ENCODE measurements around the gene POP4. TPM values are rescaled to one million over a fixed set of nuclear protein-coding genes. Genes with fewer than 3 reads are reported as not detected.

POP4 gene
- total RNA-seq, 4 donors from 2014 or later = 43.7 to 57.2 (median 51.2) TPM

DNA sequence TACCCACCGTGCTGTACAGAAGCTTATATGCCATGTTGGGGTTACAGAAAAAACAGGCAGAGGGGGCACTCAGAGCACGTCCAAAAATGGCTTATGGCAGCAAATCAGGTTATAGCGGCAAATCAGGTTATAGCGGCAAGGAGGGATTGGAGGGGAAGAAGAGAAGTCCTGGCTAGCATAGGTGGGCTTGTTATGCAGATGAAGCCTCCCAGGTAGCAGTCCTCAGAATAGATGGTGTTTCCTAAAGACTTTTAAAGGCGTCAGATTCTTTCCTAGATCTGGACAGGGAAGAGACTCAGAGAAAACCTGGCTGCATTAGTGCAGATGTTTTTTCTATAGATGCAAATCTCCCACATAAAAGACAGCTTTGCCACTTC, 39.4 kb downstream of the POP4 start:
- Histone ChIP-seq H3K36me3 (no peaks in the 10 kb centered on the region), H3K4me3 (no peak overlapping the region), H3K4me1 (peaks cover 0 to 15% (median 10%) of the 10 kb centered on the region in 4 donors), H3K9me3 (no peaks in the 10 kb centered on the region), H3K27me3 (no peaks in the 10 kb centered on the region), H3K27ac (no peak overlapping the region)
- DNase-seq (ENCODE audit: low spot score in 2 of 2) = no peak
- no peak for TF ChIP-seq POLR2A (IDR thresholded peaks at IDR 0.05)
- no peak for TF ChIP-seq EP300 (IDR thresholded peaks at IDR 0.05)
- TF ChIP-seq, protein P1, sequence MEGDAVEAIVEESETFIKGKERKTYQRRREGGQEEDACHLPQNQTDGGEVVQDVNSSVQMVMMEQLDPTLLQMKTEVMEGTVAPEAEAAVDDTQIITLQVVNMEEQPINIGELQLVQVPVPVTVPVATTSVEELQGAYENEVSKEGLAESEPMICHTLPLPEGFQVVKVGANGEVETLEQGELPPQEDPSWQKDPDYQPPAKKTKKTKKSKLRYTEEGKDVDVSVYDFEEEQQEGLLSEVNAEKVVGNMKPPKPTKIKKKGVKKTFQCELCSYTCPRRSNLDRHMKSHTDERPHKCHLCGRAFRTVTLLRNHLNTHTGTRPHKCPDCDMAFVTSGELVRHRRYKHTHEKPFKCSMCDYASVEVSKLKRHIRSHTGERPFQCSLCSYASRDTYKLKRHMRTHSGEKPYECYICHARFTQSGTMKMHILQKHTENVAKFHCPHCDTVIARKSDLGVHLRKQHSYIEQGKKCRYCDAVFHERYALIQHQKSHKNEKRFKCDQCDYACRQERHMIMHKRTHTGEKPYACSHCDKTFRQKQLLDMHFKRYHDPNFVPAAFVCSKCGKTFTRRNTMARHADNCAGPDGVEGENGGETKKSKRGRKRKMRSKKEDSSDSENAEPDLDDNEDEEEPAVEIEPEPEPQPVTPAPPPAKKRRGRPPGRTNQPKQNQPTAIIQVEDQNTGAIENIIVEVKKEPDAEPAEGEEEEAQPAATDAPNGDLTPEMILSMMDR (IDR thresholded peaks at IDR 0.05) = no peak
- 38 to 41% methylated on average over 5 of the region's 5 CpGs for WGBS, 2 donors

DNA sequence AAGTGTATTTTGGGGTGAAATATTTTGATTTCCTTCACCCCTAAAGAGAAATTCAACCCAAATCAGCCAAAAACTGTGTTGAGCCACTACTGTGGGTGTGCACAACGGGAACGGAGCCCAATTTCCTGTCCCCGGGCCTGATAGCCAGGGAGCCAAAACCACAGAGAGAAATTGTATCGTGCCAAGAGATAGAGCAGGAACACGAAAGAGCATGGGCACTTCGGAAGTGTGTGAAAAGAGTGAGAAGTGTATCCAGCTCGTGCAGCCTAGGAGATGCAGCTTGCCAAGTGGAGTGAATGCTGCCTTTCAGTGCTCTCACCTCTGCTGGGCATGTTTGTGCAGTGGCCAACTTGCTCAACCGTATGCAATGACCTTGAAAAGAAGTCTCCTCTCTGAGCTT, 39.8 kb downstream of the POP4 start:
- H3K4me3 ChIP-seq = no peak overlapping the region
- DNase-seq (ENCODE audit: low spot score in 2 of 2) = no peak
- H3K9me3 ChIP-seq = no peaks in the 10 kb centered on the region
- H3K27ac ChIP-seq = no peak overlapping the region
- peaks cover 0 to 15% (median 10%) of the 10 kb centered on the region in 4 donors for H3K4me1 ChIP-seq
- TF ChIP-seq POLR2A (IDR thresholded peaks at IDR 0.05) (no peak), EP300 (IDR thresholded peaks at IDR 0.05) (no peak)
- TF ChIP-seq, protein P1 (IDR thresholded peaks at IDR 0.05) = no peak
- WGBS, 2 donors = 13 to 14% methylated on average over 8 of the region's 8 CpGs
- H3K27me3 ChIP-seq = no peaks in the 10 kb centered on the region
- no peaks in the 10 kb centered on the region for H3K36me3 ChIP-seq

DNA sequence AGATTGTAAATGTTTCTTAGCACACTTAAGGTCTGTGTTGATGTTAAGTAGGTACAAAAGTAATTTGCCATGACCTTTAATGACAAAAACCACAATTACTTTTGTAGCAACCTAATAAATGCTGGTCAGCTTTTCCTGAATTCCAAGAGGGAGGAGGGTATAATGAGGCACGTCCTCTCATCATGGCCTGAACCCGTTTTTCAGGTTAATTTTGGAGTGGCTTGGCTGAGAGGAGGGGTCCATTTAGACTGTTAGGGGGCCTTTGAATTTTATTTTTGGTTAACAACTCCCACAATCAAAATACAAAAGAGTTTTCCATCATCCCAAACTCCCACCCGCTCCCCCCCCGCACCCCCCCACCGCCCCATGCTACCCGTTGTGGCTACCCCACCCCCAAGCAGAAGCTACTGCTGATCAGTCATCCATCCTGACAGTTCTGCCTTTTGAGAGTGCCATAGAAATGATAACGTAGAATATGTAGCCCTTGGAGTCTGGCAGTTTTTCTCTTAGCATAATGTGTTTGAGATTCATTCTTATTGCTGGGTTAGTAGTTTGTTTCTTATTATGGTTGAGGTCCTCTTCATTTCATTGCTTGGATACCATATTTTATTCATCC, 44.8 kb downstream of the POP4 start:
- WGBS, 2 donors = 60% methylated on average over 7 of the region's 7 CpGs

DNA sequence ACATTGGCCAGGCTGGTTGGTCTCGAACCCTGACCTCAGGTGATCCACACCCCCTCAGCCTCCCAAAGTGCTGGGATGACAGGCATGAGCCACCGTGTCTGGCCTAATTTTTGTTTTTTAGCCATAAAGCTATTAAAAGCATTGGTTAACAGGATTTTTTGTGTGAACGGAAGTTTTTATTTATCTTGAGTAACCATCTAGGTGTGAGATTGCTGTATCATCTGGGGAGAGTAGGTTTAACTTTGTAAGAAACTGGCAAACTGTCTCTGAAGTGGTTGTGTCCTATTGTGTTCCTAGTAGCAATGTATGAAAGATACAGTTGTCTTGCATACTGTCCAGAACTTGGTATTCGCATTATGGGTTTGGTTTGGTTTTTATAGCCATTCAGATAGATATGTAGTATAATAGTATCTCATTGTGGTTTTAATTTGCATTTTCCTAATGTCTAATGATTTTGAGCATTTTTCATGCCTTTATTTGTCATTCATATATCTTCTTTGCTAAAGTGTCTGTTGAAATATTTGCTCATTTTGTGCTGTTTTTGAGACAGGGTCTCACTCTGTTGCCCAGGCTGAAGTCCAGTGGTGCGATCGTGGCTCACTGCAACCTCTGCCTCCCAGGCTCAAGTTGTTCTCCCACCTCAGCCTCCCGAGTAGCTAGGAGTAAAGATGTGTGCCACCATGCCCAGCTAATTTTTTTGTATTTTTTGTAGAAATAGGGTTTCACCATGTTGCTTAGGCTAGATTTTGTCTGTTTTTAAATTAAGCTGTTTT, 45.7 kb downstream of the POP4 start:
- Histone ChIP-seq H3K4me1 (no peaks in the 10 kb centered on the region), H3K27me3 (no peaks in the 10 kb centered on the region), H3K9me3 (peaks cover 0 to 5% (median 0%) of the 10 kb centered on the region in 4 donors), H3K27ac (no peak overlapping the region), H3K4me3 (no peak overlapping the region), H3K36me3 (no peaks in the 10 kb centered on the region)
- WGBS, 2 donors = 83 to 85% methylated on average over 7 of the region's 7 CpGs
- no peak for DNase-seq (ENCODE audit: low spot score in 2 of 2)
- TF ChIP-seq, protein P1 (IDR thresholded peaks at IDR 0.05) = no peak
- TF ChIP-seq EP300 (IDR thresholded peaks at IDR 0.05) (no peak), POLR2A (IDR thresholded peaks at IDR 0.05) (no peak)

More for the DNA sequence above, 44.8 kb downstream of the POP4 start:
- Histone ChIP-seq H3K4me3 (no peak overlapping the region), H3K27ac (no peak overlapping the region), H3K4me1 (peaks cover 0 to 5% (median 2%) of the 10 kb centered on the region in 4 donors), H3K27me3 (no peaks in the 10 kb centered on the region), H3K36me3 (no peaks in the 10 kb centered on the region), H3K9me3 (peaks cover 0 to 5% (median 0%) of the 10 kb centered on the region in 4 donors)
- TF ChIP-seq POLR2A (IDR thresholded peaks at IDR 0.05) = no peak
- DNase-seq (ENCODE audit: low spot score in 2 of 2) = no peak

DNA sequence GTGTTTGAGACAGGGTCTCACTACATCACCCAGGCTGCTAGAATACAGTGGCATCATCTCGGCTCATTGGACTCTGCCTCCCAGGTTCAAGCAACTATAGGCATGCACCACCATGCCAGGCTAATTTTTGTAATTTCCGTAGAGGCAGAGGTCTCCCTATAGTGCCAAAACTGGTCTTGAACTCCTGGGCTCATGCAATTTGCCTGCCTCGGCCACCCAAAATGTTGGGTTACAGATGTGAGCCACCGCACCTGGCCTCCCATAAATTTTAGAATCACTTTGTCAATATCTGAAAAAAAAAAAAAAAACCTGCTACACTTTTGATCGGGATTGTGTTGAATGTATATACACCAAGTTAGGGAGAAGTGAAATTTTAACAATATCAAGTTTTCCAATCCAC, 47.3 kb downstream of the POP4 start:
- no peaks in the 10 kb centered on the region for H3K4me1 ChIP-seq
- H3K27me3 ChIP-seq = no peaks in the 10 kb centered on the region
- TF ChIP-seq, protein P1 (IDR thresholded peaks at IDR 0.05) = no peak
- TF ChIP-seq POLR2A (IDR thresholded peaks at IDR 0.05) (no peak), EP300 (IDR thresholded peaks at IDR 0.05) (no peak)
- H3K4me3 ChIP-seq = no peak overlapping the region
- H3K27ac ChIP-seq = no peak overlapping the region
- no peaks in the 10 kb centered on the region for H3K36me3 ChIP-seq
- WGBS, 2 donors = 91 to 94% methylated on average over 5 of the region's 5 CpGs
- H3K9me3 ChIP-seq = peaks cover 0 to 5% (median 0%) of the 10 kb centered on the region in 4 donors
- DNase-seq (ENCODE audit: low spot score in 2 of 2) = no peak
